Measurements from ENCODE around the gene SERINC3. TPM values are rescaled to one million over a fixed set of nuclear protein-coding genes. Genes with fewer than 3 reads are reported as not detected.

The SERINC3 gene
- total RNA-seq, 1 donor from 2014 or later, result 82.7 TPM

Other genes starting within 250 kb of the SERINC3 start
- gene FITM2, start 210.9 kb downstream of the SERINC3 start, total RNA-seq, result 10.8 and 12.0 TPM in 2 replicates
- gene R3HDML, start 185.0 kb downstream of the SERINC3 start, total RNA-seq, result not detected in 2 replicates
- gene HNF4A, start 166.4 kb downstream of the SERINC3 start, total RNA-seq, result not detected in 2 replicates
- gene TTPAL, start 46.2 kb downstream of the SERINC3 start, total RNA-seq, result 4.8 and 7.2 TPM in 2 replicates
- gene PKIG, start 60.5 kb upstream of the SERINC3 start, total RNA-seq, result 46.8 and 51.9 TPM in 2 replicates
- 1.4 and 3.8 TPM in 2 replicates for gene ADA, start 129.6 kb upstream of the SERINC3 start, total RNA-seq
- 0.16 and 0.19 TPM in 2 replicates for gene CCN5, start 193.3 kb upstream of the SERINC3 start, total RNA-seq
- gene KCNK15, start 223.8 kb upstream of the SERINC3 start, total RNA-seq, result not detected in 2 replicates

Measured in myocyte (in vitro differentiated cells).